ENCODE measurements around the gene CENPS. TPM values are rescaled to one million over a fixed set of nuclear protein-coding genes. Genes with fewer than 3 reads are reported as not detected.

The CENPS gene
- total RNA-seq, 1 experiment from 2014 or later = 19.0 TPM

DNA sequence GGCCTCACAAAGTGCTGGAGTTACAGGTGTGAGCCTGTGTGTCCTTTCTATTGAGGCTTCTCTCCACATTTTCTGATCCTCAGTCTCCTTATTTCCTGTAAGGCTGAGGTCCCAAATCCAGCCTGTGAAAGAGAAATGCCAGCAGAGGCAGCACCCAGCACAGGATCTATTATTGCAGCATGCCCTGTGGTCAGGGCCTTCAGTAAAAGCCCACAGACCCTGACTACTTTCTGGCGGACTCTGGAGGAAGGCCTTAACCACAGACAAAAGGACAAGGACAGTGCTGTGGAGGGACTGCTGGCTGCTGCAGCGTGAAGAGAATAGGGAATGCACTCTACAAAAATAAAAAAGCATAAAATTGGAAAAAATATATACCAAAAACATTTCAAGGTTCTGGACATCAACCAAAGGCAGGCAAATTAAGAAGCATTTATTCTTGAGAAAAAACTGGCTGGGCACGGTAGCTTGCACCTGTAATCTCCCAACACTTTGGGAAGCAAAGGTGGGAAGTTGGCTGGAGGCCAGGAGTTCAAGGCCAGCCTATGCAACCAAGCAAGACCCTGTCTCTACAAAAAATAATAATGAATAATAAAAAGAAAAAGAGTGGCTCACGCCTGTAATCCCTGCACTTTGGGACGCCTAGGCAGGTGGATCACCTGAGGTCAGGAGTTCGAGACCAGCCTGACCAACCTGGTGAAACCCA lies 40.8 kb upstream of the CENPS start:
- no TSS peak for BruUV-seq (replicated peaks)
- Mint-ChIP-seq H3K4me3 (ENCODE audit: unreplicated experiment) (no peak overlapping the region), H3K27ac (ENCODE audit: low read depth, unreplicated experiment) (no peak overlapping the region), H3K9me3 (ENCODE audit: unreplicated experiment) (peaks cover 7% of the 10 kb centered on the region), H3K4me1 (ENCODE audit: insufficient read depth, unreplicated experiment) (peaks cover 6% of the 10 kb centered on the region), H3K36me3 (ENCODE audit: insufficient read depth, unreplicated experiment) (peaks cover 1% of the 10 kb centered on the region), H3K27me3 (ENCODE audit: insufficient read depth, unreplicated experiment) (no peaks in the 10 kb centered on the region)
- TF ChIP-seq, protein P1, sequence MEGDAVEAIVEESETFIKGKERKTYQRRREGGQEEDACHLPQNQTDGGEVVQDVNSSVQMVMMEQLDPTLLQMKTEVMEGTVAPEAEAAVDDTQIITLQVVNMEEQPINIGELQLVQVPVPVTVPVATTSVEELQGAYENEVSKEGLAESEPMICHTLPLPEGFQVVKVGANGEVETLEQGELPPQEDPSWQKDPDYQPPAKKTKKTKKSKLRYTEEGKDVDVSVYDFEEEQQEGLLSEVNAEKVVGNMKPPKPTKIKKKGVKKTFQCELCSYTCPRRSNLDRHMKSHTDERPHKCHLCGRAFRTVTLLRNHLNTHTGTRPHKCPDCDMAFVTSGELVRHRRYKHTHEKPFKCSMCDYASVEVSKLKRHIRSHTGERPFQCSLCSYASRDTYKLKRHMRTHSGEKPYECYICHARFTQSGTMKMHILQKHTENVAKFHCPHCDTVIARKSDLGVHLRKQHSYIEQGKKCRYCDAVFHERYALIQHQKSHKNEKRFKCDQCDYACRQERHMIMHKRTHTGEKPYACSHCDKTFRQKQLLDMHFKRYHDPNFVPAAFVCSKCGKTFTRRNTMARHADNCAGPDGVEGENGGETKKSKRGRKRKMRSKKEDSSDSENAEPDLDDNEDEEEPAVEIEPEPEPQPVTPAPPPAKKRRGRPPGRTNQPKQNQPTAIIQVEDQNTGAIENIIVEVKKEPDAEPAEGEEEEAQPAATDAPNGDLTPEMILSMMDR (IDR thresholded peaks at IDR 0.05; ENCODE audit: unreplicated experiment) = no peak
- intact Hi-C loops (cut with micrococcal nuclease) = no loop called here
- ChIA-PET CTCF (no interaction called here), POLR2A (interaction anchor here (0.6 to 2.9 kb wide), 2 partner anchors 10 to 100 kb away, joined by 3 to 85 read pairs; partner anchors contain the start of gene PGD)
- DNase-seq (ENCODE audit: unreplicated experiment) = no peak

- no peak overlapping the region for H3K27ac Mint-ChIP-seq (ENCODE audit: low read depth, unreplicated experiment)
- intact Hi-C loops (cut with micrococcal nuclease) = no loop called here
- no peaks in the 10 kb centered on the region for H3K27me3 Mint-ChIP-seq (ENCODE audit: insufficient read depth, unreplicated experiment)
- H3K4me1 Mint-ChIP-seq (ENCODE audit: insufficient read depth, unreplicated experiment) = peaks cover 10% of the 10 kb centered on the region
- BruUV-seq (replicated peaks) = no TSS peak
- no peak overlapping the region for H3K4me3 Mint-ChIP-seq (ENCODE audit: unreplicated experiment)
- H3K36me3 Mint-ChIP-seq (ENCODE audit: insufficient read depth, unreplicated experiment) = peaks cover 8% of the 10 kb centered on the region
- TF ChIP-seq, protein P1 (IDR thresholded peaks at IDR 0.05; ENCODE audit: unreplicated experiment) = no peak
- DNase-seq (ENCODE audit: unreplicated experiment) = no peak
- ChIA-PET POLR2A (no interaction called here), CTCF (interaction anchor here (0.6 to 1.8 kb wide), 2 partner anchors 12 to 19 kb away, joined by 3 to 8 read pairs; no protein-coding TSS in a partner anchor)
- H3K9me3 Mint-ChIP-seq (ENCODE audit: unreplicated experiment) = peaks cover 7% of the 10 kb centered on the region
Measured at GRCh38 chr1:10396870-10397269, 33.4 kb upstream of the CENPS start.

DNA sequence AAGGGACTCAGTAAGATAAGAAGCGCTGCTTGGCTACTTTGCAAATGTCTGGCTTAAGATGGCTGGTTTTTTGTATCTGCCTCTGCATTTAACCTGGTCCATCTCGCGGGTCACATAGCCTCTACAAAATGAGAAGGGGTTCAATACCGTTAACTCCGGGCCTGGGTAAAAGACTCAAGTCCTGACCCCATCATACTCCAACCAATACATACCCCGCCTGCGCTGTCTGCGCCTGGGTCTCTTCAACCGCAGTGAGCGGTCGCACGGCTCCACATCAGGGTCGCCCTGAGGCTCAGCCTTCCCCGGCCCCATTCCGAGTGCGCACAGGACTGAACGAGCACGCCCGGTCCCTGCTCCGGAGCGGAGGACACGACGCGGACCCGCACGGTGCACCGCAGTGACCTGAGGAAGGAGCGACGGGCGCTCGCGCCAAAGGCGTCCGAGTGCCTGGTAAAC lies 31.9 kb upstream of the CENPS start:
- TF ChIP-seq, protein P1 (IDR thresholded peaks at IDR 0.05; ENCODE audit: unreplicated experiment) = no peak

GRCh38 chr1:10398734-10399443 lies 31.3 kb upstream of the CENPS start, which contains the start of gene PGD:
TSS of gene PGD (plus strand) at chr1:10399064. CDS start at chr1:10399118, 54 bp downstream.
- BruUV-seq (replicated peaks) = no TSS peak

More for the DNA sequence above, 31.9 kb upstream of the CENPS start:
- peaks cover 7% of the 10 kb centered on the region for H3K9me3 Mint-ChIP-seq (ENCODE audit: unreplicated experiment)
- H3K4me3 Mint-ChIP-seq (ENCODE audit: unreplicated experiment) = peak overlapping the region; percentile 93
- peaks cover 19% of the 10 kb centered on the region for H3K36me3 Mint-ChIP-seq (ENCODE audit: insufficient read depth, unreplicated experiment)
- peaks cover 10% of the 10 kb centered on the region for H3K4me1 Mint-ChIP-seq (ENCODE audit: insufficient read depth, unreplicated experiment)
- CTCF ChIA-PET = interaction anchor here (1.2 to 2.8 kb wide), 2 partner anchors 96 to 98 kb away, joined by 4 to 10 read pairs; no protein-coding TSS in a partner anchor
- DNase-seq (ENCODE audit: unreplicated experiment) = no peak
- BruUV-seq (replicated peaks) = no TSS peak
- POLR2A ChIA-PET = interaction anchor here (0.6 to 3.2 kb wide), 13 partner anchors 10 to 505 kb away, joined by 3 to 85 read pairs (median 7); partner anchors contain the start of genes CENPS and KIF1B
- H3K27me3 Mint-ChIP-seq (ENCODE audit: insufficient read depth, unreplicated experiment) = no peaks in the 10 kb centered on the region
- no peak overlapping the region for H3K27ac Mint-ChIP-seq (ENCODE audit: low read depth, unreplicated experiment)
- intact Hi-C loops (cut with micrococcal nuclease) = loop anchor here (1.0 kb wide), 1 partner anchor 10 kb away; no protein-coding TSS in a partner anchor

More at GRCh38 chr1:10398734-10399443, 31.3 kb upstream of the CENPS start, which contains the start of gene PGD:
- H3K4me3 Mint-ChIP-seq (ENCODE audit: unreplicated experiment) = peak within 1 kb of the TSS; percentile 93
- TF ChIP-seq, protein P1 (IDR thresholded peaks at IDR 0.05; ENCODE audit: unreplicated experiment) = no peak
- H3K4me1 Mint-ChIP-seq (ENCODE audit: insufficient read depth, unreplicated experiment) = peaks cover 10% of the 10 kb centered on the region
- intact Hi-C loops (cut with micrococcal nuclease) = loop anchor here (1.0 kb wide), 1 partner anchor 11 kb away; no protein-coding TSS in a partner anchor
- DNase-seq (ENCODE audit: unreplicated experiment) = peak; percentile 99
- no peaks in the 10 kb centered on the region for H3K27me3 Mint-ChIP-seq (ENCODE audit: insufficient read depth, unreplicated experiment)
- peak within 1 kb of the TSS; percentile 44 for H3K27ac Mint-ChIP-seq (ENCODE audit: low read depth, unreplicated experiment)
- POLR2A ChIA-PET = interaction anchor here (0.6 to 3.2 kb wide), 21 partner anchors 10 to 506 kb away, joined by 3 to 85 read pairs (median 5); partner anchors contain the start of genes CENPS, KIF1B and PEX14
- CTCF ChIA-PET = interaction anchor here (0.6 to 2.8 kb wide), 6 partner anchors 11 to 364 kb away, joined by 3 to 10 read pairs (median 4); no protein-coding TSS in a partner anchor
- peaks cover 25% of the 10 kb centered on the region for H3K36me3 Mint-ChIP-seq (ENCODE audit: insufficient read depth, unreplicated experiment)
- peaks cover 2% of the 10 kb centered on the region for H3K9me3 Mint-ChIP-seq (ENCODE audit: unreplicated experiment)
